Mesendoderm (in vitro differentiated cells): ENCODE measurements around the gene RASA4.
"Not testable (repeated sequence)": the region's sequence is repeated elsewhere in the genome, so short reads cannot be mapped to it uniquely, and the experiment has no call there.

Source experiments
- DNase-seq: peaks from one replicate; pipeline ENCODE4 v3.0.0; 2013
- H2AK5ac ChIP-seq: 2 replicates; pipeline ENCODE4 v1.6.1; 2013; ENCODE audit warnings: low read length, inconsistent platforms
- H2BK120ac ChIP-seq: 2 replicates; pipeline ENCODE4 v1.6.1; 2013; ENCODE audit warnings: low read depth, mild to moderate bottlenecking, low read length, moderate library complexity, mixed read lengths
- H2BK15ac ChIP-seq: replicated peaks from 2 replicates; pipeline ENCODE4 v1.6.1; 2013; ENCODE audit warnings: low read depth, mild to moderate bottlenecking, moderate library complexity
- H2BK5ac ChIP-seq: 2 replicates; pipeline ENCODE4 v1.6.1; 2013; ENCODE audit warnings: low read length, inconsistent platforms
- H3K18ac ChIP-seq: 2 replicates; pipeline ENCODE4 v1.6.1; 2013; ENCODE audit warnings: mild to moderate bottlenecking, low read length, mixed read lengths
- H3K23ac ChIP-seq: one replicate; pipeline ENCODE4 v1.6.1; 2013; ENCODE audit warnings: low read length
- H3K27ac ChIP-seq: 2 replicates; pipeline ENCODE4 v1.5.1; 2013; ENCODE audit warnings: low read depth, mild to moderate bottlenecking, inconsistent platforms, low read length, moderate library complexity
- H3K27me3 ChIP-seq: 2 replicates; pipeline ENCODE4 v1.6.1; 2013; ENCODE audit warnings: low read length, control low read depth, mild to moderate bottlenecking, inconsistent platforms; ENCODE audit not compliant: insufficient read depth, poor library complexity
- H3K36me3 ChIP-seq: 2 replicates; pipeline ENCODE4 v1.6.1; 2013; ENCODE audit warnings: low read length, inconsistent platforms; ENCODE audit not compliant: control insufficient read depth, insufficient read depth
- H3K4ac ChIP-seq: one replicate; pipeline ENCODE4 v1.6.1; 2013; ENCODE audit warnings: low read depth, mild to moderate bottlenecking, low read length, moderate library complexity
- H3K4me1 ChIP-seq: 2 replicates; pipeline ENCODE4 v1.6.1; 2013; ENCODE audit warnings: low read depth, low read length, inconsistent platforms; ENCODE audit not compliant: control insufficient read depth
- H3K4me2 ChIP-seq: 2 replicates; pipeline ENCODE4 v1.6.1; 2013; ENCODE audit warnings: low read length
- H3K4me3 ChIP-seq: 2 replicates; pipeline ENCODE4 v1.5.1; 2013; ENCODE audit warnings: mild to moderate bottlenecking, low read length
- H3K56ac ChIP-seq: one replicate; pipeline ENCODE4 v1.6.1; 2013; ENCODE audit warnings: low read length
- H3K79me1 ChIP-seq: 2 replicates; pipeline ENCODE4 v1.6.1; 2013; ENCODE audit warnings: low read length, inconsistent platforms
- H3K79me2 ChIP-seq: 2 replicates; pipeline ENCODE4 v1.6.1; 2013; ENCODE audit warnings: mild to moderate bottlenecking, low read length; ENCODE audit not compliant: control insufficient read depth, insufficient read depth
- H3K9ac ChIP-seq: 2 replicates; pipeline ENCODE4 v1.6.1; 2013; ENCODE audit warnings: low read length, inconsistent platforms
- H4K5ac ChIP-seq: one replicate; pipeline ENCODE4 v1.6.1; 2013; ENCODE audit warnings: low read length
- H4K8ac ChIP-seq: one replicate; pipeline ENCODE4 v1.6.1; 2013; ENCODE audit warnings: low read depth, mild to moderate bottlenecking, control low read depth, low read length, moderate library complexity
- WGBS: extraction: QIAGEN DNeasy Blood & Tissue Kit; methylation state at CpG from one replicate; pipeline ENCODE4 v1.1.7; 2013; ENCODE audit warnings: low lambda C conversion rate, missing lambda C conversion rate; ENCODE audit not compliant: insufficient coverage; ENCODE audit errors: extremely low coverage; 5-methylcytosine and 5-hydroxymethylcytosine counted together

RASA4 gene

DNA sequence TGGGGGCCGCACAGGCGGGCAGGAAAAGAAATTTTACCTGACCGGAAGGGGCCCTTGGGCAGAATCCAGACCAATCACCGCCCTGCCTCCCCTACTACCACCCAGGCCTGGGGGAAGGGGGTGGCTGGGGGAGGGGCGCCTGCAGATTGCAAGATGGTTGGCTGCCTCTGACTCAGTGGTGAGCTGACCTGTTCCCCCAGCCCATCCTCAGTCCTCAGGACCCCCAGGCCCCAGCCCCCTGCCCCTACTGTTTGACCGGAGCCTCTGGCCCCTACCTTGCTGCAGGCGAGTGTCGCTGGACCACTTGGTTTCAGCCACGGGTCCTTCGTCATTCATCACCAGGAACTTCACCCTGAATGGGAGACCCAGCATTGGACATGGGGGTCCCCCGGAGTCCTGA is 22.3 kb upstream of the RASA4 start:
- H3K4ac ChIP-seq, H4K5ac ChIP-seq, H2BK5ac ChIP-seq, H3K4me3 ChIP-seq, H3K23ac ChIP-seq, H4K8ac ChIP-seq, H3K27me3 ChIP-seq, H2BK15ac ChIP-seq, H3K4me1 ChIP-seq, H3K79me1 ChIP-seq, H3K27ac ChIP-seq, H2AK5ac ChIP-seq, H3K9ac ChIP-seq, H3K36me3 ChIP-seq, H3K79me2 ChIP-seq, H3K56ac ChIP-seq, H3K4me2 ChIP-seq, H3K18ac ChIP-seq: not testable (repeated sequence)
- peak overlapping the region; percentile 61 for H2BK120ac ChIP-seq
- peak; percentile 12 for DNase-seq
- WGBS, result no CpG with 5 or more reads among the region's 11 CpGs

DNA sequence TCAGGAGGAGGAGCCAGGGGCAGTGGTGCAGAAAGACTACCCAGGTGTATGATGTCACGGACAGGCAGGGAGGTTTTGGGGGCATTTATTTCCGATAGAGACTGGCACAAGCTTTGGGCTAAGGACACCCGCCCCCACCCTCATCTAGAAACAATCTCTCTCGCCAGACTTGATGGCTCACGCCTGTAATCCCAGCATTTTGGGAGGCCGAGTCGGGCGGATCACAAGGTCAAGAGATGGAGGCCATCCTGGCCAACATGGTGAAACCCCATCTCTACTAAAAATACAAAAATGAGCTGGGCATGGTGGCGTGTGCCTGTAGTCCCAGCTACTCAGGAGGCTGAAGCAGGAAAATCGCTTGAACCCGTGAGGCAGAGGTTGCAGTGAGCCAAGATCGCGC is 20.4 kb upstream of the RASA4 start:
- H2BK15ac ChIP-seq, H3K36me3 ChIP-seq, H3K27ac ChIP-seq, H3K56ac ChIP-seq, H2BK5ac ChIP-seq, H3K4me1 ChIP-seq, H3K4me2 ChIP-seq, H3K79me1 ChIP-seq, H2BK120ac ChIP-seq, H3K4me3 ChIP-seq, DNase-seq, H3K27me3 ChIP-seq, H4K8ac ChIP-seq, H3K18ac ChIP-seq, H3K9ac ChIP-seq, H2AK5ac ChIP-seq, H3K79me2 ChIP-seq, H3K23ac ChIP-seq, H3K4ac ChIP-seq, H4K5ac ChIP-seq: not testable (repeated sequence)
- no CpG with 5 or more reads among the region's 13 CpGs for WGBS

DNA sequence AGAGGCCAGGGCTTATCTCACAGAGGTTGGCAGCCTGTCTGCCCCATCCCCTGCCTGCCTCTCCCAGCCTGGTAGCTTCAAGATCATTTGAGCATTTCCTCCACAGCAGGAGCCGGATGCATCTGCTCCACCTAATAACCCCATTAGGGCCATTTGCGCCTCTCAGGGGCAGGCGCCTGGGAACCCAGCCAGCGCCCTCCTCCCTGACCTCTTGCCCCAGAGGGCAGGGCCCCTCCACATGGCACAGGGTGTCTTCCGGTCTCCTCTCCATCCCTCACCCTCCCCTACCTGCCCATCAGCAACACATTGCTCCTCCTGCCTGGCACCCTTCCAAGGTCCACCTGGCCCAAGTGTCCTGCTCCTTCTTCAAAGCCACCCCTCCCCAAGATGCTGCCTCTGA is 18.8 kb upstream of the RASA4 start:
- H3K4me1 ChIP-seq, H3K9ac ChIP-seq, H2BK120ac ChIP-seq, H3K27ac ChIP-seq, H3K18ac ChIP-seq, H2AK5ac ChIP-seq, H3K4ac ChIP-seq, H3K79me1 ChIP-seq, H3K4me3 ChIP-seq, H3K56ac ChIP-seq, H4K5ac ChIP-seq, H3K36me3 ChIP-seq, H3K27me3 ChIP-seq, H3K79me2 ChIP-seq, DNase-seq, H2BK5ac ChIP-seq, H3K23ac ChIP-seq, H4K8ac ChIP-seq, H2BK15ac ChIP-seq, H3K4me2 ChIP-seq: not testable (repeated sequence)
- WGBS, result no CpG with 5 or more reads among the region's 5 CpGs

DNA sequence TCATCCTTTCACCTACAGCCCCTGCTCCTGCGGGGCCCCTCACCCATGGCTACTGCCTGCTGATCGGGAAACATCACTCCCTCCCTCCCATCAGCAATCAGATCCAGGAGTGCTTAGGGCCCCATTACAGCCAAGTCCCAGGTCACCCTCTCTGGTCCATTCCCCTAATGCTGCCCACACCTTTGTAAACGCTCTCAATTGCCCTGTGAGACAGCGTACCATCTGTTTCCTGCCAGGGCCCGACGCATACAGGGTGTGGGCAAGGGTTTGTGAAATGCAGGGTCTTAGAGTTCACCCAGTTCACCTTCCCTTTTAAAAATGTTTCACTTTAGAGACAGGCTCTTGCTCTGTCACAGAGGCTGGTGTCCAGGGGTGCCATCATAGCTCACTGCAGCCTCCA is 17.7 kb upstream of the RASA4 start:
- not testable (repeated sequence) for DNase-seq, H2BK120ac ChIP-seq
- whole genome bisulfite sequencing, result no CpG with 5 or more reads among the region's 6 CpGs

DNA sequence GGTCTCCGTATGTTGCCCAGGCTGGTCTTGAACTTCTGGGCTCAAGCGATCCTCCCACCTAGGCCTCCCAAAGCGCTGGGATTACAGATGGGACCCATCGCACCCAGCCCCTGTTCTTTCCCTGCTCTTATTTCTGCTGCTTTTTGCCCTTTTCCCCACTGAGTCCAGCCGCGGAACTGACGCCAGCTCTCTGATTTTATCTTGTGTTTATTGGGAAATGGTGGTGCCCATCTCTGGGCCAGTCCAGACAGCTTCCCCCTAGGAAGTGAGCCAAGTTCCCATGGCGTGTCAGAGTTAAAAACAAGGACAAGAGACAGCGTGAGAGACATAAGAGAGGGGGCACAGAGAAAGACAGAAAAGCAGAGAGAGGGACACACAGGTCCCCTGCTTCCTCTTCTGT is 14.1 kb upstream of the RASA4 start:
- no CpG with 5 or more reads among the region's 9 CpGs for WGBS
- H2BK5ac ChIP-seq, H2AK5ac ChIP-seq, H3K4ac ChIP-seq, H3K9ac ChIP-seq, H4K8ac ChIP-seq, H3K27ac ChIP-seq, H3K27me3 ChIP-seq, H3K4me2 ChIP-seq, H3K79me1 ChIP-seq, H2BK120ac ChIP-seq, DNase-seq, H3K36me3 ChIP-seq, H3K56ac ChIP-seq, H3K79me2 ChIP-seq, H3K23ac ChIP-seq, H2BK15ac ChIP-seq, H3K4me3 ChIP-seq, H4K5ac ChIP-seq, H3K4me1 ChIP-seq, H3K18ac ChIP-seq: not testable (repeated sequence)

More for the DNA sequence above, 17.7 kb upstream of the RASA4 start:
- H3K18ac ChIP-seq, H3K56ac ChIP-seq, H3K4me2 ChIP-seq, H3K36me3 ChIP-seq, H3K9ac ChIP-seq, H2BK5ac ChIP-seq, H2AK5ac ChIP-seq, H3K4me3 ChIP-seq, H2BK15ac ChIP-seq, H3K23ac ChIP-seq, H3K79me1 ChIP-seq, H4K8ac ChIP-seq, H3K4ac ChIP-seq, H3K4me1 ChIP-seq, H3K27me3 ChIP-seq, H4K5ac ChIP-seq, H3K27ac ChIP-seq, H3K79me2 ChIP-seq: not testable (repeated sequence)

DNA sequence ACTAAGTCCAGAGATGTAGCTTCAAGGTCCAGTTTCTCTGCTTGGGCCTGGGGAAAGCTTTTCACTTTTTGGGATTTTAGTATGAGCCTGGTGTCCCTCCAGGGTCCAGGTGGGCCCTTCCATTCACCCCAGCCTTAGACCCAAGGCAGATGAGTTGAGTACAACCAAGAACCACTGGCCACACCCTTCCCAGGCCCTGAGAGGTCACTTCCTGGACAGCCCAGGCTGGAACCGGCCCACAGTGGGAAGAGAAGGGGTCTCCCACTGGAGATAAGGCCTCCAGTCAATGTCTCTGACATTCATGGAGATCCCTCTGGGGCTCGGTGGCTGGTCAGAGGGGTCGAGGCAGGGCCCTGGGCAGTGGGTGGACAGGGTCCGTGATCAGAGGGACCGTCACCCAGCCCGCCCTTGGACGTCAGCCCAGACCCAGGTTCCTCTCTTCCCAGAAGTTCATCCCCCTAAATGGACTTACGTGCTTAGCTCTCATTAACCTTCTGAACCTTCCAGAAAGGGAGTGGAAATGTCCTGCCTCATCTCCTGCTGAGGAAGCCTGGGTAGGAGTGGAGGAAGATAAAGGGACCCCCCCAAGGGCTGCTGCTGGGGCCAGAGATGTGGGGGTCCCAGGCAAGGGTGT is 10.8 kb upstream of the RASA4 start:
- not testable (repeated sequence) for H2BK5ac ChIP-seq, DNase-seq, H3K27ac ChIP-seq, H3K56ac ChIP-seq, H3K79me2 ChIP-seq, H3K9ac ChIP-seq, H3K4me1 ChIP-seq, H3K36me3 ChIP-seq, H3K27me3 ChIP-seq, H3K4me2 ChIP-seq, H4K5ac ChIP-seq, H4K8ac ChIP-seq, H2AK5ac ChIP-seq, H3K23ac ChIP-seq, H3K4ac ChIP-seq, H2BK120ac ChIP-seq, H3K4me3 ChIP-seq, H3K79me1 ChIP-seq, H3K18ac ChIP-seq, H2BK15ac ChIP-seq
- no CpG with 5 or more reads among the region's 8 CpGs for WGBS
